K562 (cell line): ENCODE results near the gene TTLL10. TPM values are rescaled to one million over a fixed set of nuclear protein-coding genes. Genes with fewer than 3 reads are reported as not detected.

Experiments
- ATAC-seq: fragments of 200-7000 bp; cut with Tn5 transposase; 3 replicates; pipeline ENCODE4 v1.9.1; 2020; ENCODE audit warnings: moderate library complexity
- BruUV-seq: library from RNA; stranded (reverse); fragments of 400-500 nt; replicated peaks from 2 replicates; lab custom pipeline; 2021; lab: Mats Ljungman, UMichigan
- CTCF ChIA-PET: fragments of 300-600 bp; formaldehyde crosslinking; extraction: SDS; loops from one replicate; lab custom pipeline; 2021; ENCODE audit warnings: low intra/inter-chr PET ratio; lab: Yijun Ruan, JAX
- POLR2A ChIA-PET: fragments of 300-600, 350-650 bp; sonication (Branson Sonifier 250); formaldehyde crosslinking; extraction: SDS; loops from one replicate; lab custom pipeline; 2021; ENCODE audit warnings: antibody characterized with exemption, inconsistent platforms; lab: Yijun Ruan, JAX
- DNase-seq, 4 experiments: peaks; one replicate each; pipeline versions ENCODE4 v3.0.0 to v3.0.0-alpha.2; 2011 to 2018; ENCODE audit warnings: low spot score in 3 of 4, mixed read lengths in 3 of 4; ENCODE audit errors: extremely low read depth in 1 of 4
- FAIRE-seq: peaks from 2 replicates; lab custom pipeline; 2011; peaks lifted over from hg19 to GRCh38; lab: Jason Lieb, UNC
- H2AFZ ChIP-seq: 2 replicates; pipeline ENCODE4 v1.6.0; 2011; ENCODE audit warnings: low read depth, low read length, control low read depth, inconsistent platforms
- H3K27ac ChIP-seq: fragments of 200-600 bp; 3 replicates; pipeline ENCODE4 v1.8.0; 2011; ENCODE audit warnings: low read depth, mild to moderate bottlenecking, control low read depth, inconsistent platforms, low read length, moderate library complexity, mixed read lengths; ENCODE audit errors: extremely low read depth
- H3K27me3 ChIP-seq, 2 experiments: fragments of 300-600 bp in 1 of 2; 2 replicates in 1 of 2; 3 replicates in 1 of 2; pipeline versions ENCODE4 v1.6.0 to v1.8.0; 2011; ENCODE audit warnings: inconsistent platforms in 2 of 2, low read length in 2 of 2, mild to moderate bottlenecking in 1 of 2, mixed read lengths in 1 of 2, moderate library complexity in 1 of 2; ENCODE audit not compliant: control insufficient read depth in 2 of 2, insufficient read depth in 2 of 2
- H3K36me3 ChIP-seq: fragments of 300-600 bp; 3 replicates; pipeline ENCODE4 v1.8.0; 2011; ENCODE audit warnings: mild to moderate bottlenecking, low read length, inconsistent platforms; ENCODE audit not compliant: control insufficient read depth, insufficient read depth
- H3K4me1 ChIP-seq, 2 experiments: fragments of 200-600 bp in 1 of 2; replicated peaks in 1 of 2; 2 replicates in 1 of 2; 3 replicates in 1 of 2; pipeline versions ENCODE4 v1.5.1 to v1.8.0; 2011; ENCODE audit warnings: inconsistent platforms in 2 of 2, low read length in 2 of 2, mild to moderate bottlenecking in 1 of 2, mixed read lengths in 1 of 2, moderate library complexity in 1 of 2; ENCODE audit not compliant: control insufficient read depth in 2 of 2, insufficient read depth in 2 of 2
- H3K4me2 ChIP-seq: 2 replicates; pipeline ENCODE4 v1.6.1; 2011; ENCODE audit warnings: low read length, control low read depth, inconsistent platforms, mixed read lengths; ENCODE audit not compliant: insufficient read depth
- H3K4me3 ChIP-seq: fragments of 200-600 bp; sonication (generic), shearing (Covaris generic); 2 replicates; pipeline ENCODE4 v1.5.1; 2016; ENCODE audit warnings: control low read depth, inconsistent platforms
- H3K79me2 ChIP-seq: fragments of 200-600 bp; 3 replicates; pipeline ENCODE4 v1.8.0; 2011; ENCODE audit warnings: low read length, inconsistent platforms; ENCODE audit not compliant: control insufficient read depth, insufficient read depth
- H3K9ac ChIP-seq, 2 experiments: 2 replicates each; pipeline versions ENCODE4 v1.6.0 to v1.6.1; 2011; ENCODE audit warnings: low read depth in 2 of 2, low read length in 2 of 2, control low read depth in 1 of 2, inconsistent platforms in 1 of 2, mild to moderate bottlenecking in 1 of 2, mixed read lengths in 1 of 2; ENCODE audit not compliant: insufficient read depth in 1 of 2
- H3K9me1 ChIP-seq: one replicate; pipeline ENCODE4 v1.6.0; 2011; ENCODE audit warnings: inconsistent platforms, mild to moderate bottlenecking, low read length, moderate library complexity; ENCODE audit not compliant: control insufficient read depth, insufficient read depth
- H3K9me3 ChIP-seq: replicated peaks from 2 replicates; pipeline ENCODE4 v1.5.1; 2011; ENCODE audit warnings: low read depth, low read length, inconsistent platforms; ENCODE audit not compliant: control insufficient read depth, insufficient read depth
- H4K20me1 ChIP-seq: replicated peaks from 2 replicates; pipeline ENCODE4 v1.6.1; 2011; ENCODE audit warnings: low read length, inconsistent platforms, mixed read lengths; ENCODE audit not compliant: control insufficient read depth, insufficient read depth
- ADNP ChIP-seq: fragments of 200-800 bp; sonication (Bioruptor generic); IDR thresholded peaks from 2 replicates; pipeline ENCODE4 v1.6.1; 2016; ENCODE audit warnings: missing genetic modification characterization, missing compliant biosample characterization
- BRD4 ChIP-seq: fragments of 200-600 bp; sonication (generic); IDR thresholded peaks from 2 replicates; pipeline ENCODE4 v1.6.1; 2017; ENCODE audit warnings: inconsistent platforms
- FOXK1 ChIP-seq: sonication (generic); formaldehyde crosslinking; IDR thresholded peaks from 2 replicates; pipeline ENCODE4 v1.8.0; 2022; ENCODE audit warnings: missing genetic modification reagents, mild to moderate bottlenecking, borderline replicate concordance
- MYC ChIP-seq, 2 experiments: fragments of 250-450 bp in 1 of 2; sonication (Bioruptor Pico) in 1 of 2; IDR thresholded peaks; 2 replicates each; pipeline versions ENCODE4 v1.5.1 to v1.6.1; 2012 to 2021; ENCODE audit warnings: low read depth in 2 of 2, borderline replicate concordance in 1 of 2, improper control_type of control experiment in 1 of 2, low read length in 1 of 2, mild to moderate bottlenecking in 1 of 2, moderate library complexity in 1 of 2
- ZNF146 ChIP-seq: IDR thresholded peaks from one replicate; pipeline ENCODE4 v1.6.1; 2018; ENCODE audit warnings: missing compliant biosample characterization; ENCODE audit not compliant: unreplicated experiment
- WGBS: fragments of 100-300 bp; shearing (Covaris generic); methylation state at CpG from one replicate; pipeline ENCODE4 v1.1.6; 2016; ENCODE audit warnings: low coverage, mixed read lengths; ENCODE audit not compliant: insufficient coverage; ENCODE audit errors: missing lambda C conversion rate; 5-methylcytosine and 5-hydroxymethylcytosine counted together
- in situ Hi-C: fragments of 300-500 bp; cut with MboI; formaldehyde crosslinking; loops from 4 replicates; pipeline ENCODE4 v1.15.0; 2018; ENCODE audit warnings: inconsistent platforms, mixed read lengths
- intact Hi-C: fragments of 100-400 bp; cut with micrococcal nuclease; formaldehyde crosslinking; loops from 2 replicates; pipeline ENCODE4 v1.14.2; 2022
- polyA plus RNA-seq, 8 experiments: library from polyadenylated mRNA; depleted of rRNA in 4 of 8; stranded (reverse) in 5 of 8; unstranded in 3 of 8; fragments of >200 nt; fragmentation: Nextera tagmentation in 2 of 8; fragmentation: Illumina TruSeq in 1 of 8; extraction: Ambion mirVana in 2 of 8; extraction: Trizol in 1 of 8; gene quantifications; 2 replicates each; pipeline versions ENCODE4 v1.2.1 to v1.2.3, GENCODE V29; 2011 to 2014; ENCODE audit warnings: inconsistent platforms in 1 of 8, missing spikeins in 1 of 8
- total RNA-seq, 7 experiments: library from RNA; depleted of rRNA in 6 of 7; stranded (reverse); fragments of >200 nt in 6 of 7; fragmentation: Illumina TruSeq in 2 of 7; extraction: Trizol in 2 of 7; gene quantifications; 2 replicates each; pipeline versions ENCODE4 v1.2.1 to v1.2.3, GENCODE V29; 2011 to 2021; ENCODE audit warnings: low replicate concordance in 1 of 7
- TF ChIP-seq, protein P1 (sequence below): sonication (generic); formaldehyde crosslinking; IDR thresholded peaks from 2 replicates; pipeline ENCODE4 v1.8.1; 2022; ENCODE audit warnings: missing genetic modification reagents
- TF ChIP-seq, protein P2 (sequence below), 2 experiments: fragments of 450-650 bp; IDR thresholded peaks; 2 replicates each; pipeline ENCODE4 v1.6.1; 2018; ENCODE audit warnings: mild to moderate bottlenecking in 2 of 2, low read depth in 1 of 2; ENCODE audit not compliant: partially characterized antibody in 2 of 2

The TTLL10 gene
- total and polyA plus RNA-seq, 9 of the 15 experiments (the other 6 are each of a cell fraction or from before 2014, with no cell fraction given), result not detected

GRCh38 chr1:1153874-1154273 lies 19.8 kb upstream of the TTLL10 start:
- H3K27me3 ChIP-seq, result peaks cover 7 to 15% of the 10 kb centered on the region in 2 experiments; a peak in 2 of 5 replicates
- in situ Hi-C loops, result no loop called here
- no peak overlapping the region for H3K9ac ChIP-seq
- no peaks in the 10 kb centered on the region for H3K79me2 ChIP-seq
- no peak overlapping the region for H2AFZ ChIP-seq
- POLR2A ChIA-PET, result interaction anchor here (0.5 to 1.0 kb wide), 2 partner anchors 22 to 528 kb away, joined by 3 to 4 read pairs; no protein-coding TSS in a partner anchor
- no peak for DNase-seq
- H4K20me1 ChIP-seq, result peaks cover 2% of the 10 kb centered on the region; the same call in 1 of the 2 replicates
- BruUV-seq, result no TSS peak
- no peaks in the 10 kb centered on the region for H3K9me3 ChIP-seq
- H3K4me3 ChIP-seq, result no peak overlapping the region
- CTCF ChIA-PET, result no interaction called here
- ATAC-seq, result no peak
- H3K36me3 ChIP-seq, result no peaks in the 10 kb centered on the region
- H3K4me1 ChIP-seq, result peaks cover 25 to 58% of the 10 kb centered on the region in 2 experiments
- intact Hi-C loops, result no loop called here
- H3K4me2 ChIP-seq, result no peak overlapping the region
- no peak for FAIRE-seq
- 24% methylated on average over 4 of the region's 4 CpGs for WGBS
- no peak overlapping the region for H3K27ac ChIP-seq
- H3K9me1 ChIP-seq, result no peaks in the 10 kb centered on the region
- TF ChIP-seq MYC (IDR thresholded peaks at IDR 0.05; ENCODE audit: low read depth, low read length) (no peak), MYC (CRISPR knock-in tag; IDR thresholded peaks at IDR 0.05; ENCODE audit: borderline replicate concordance, low read depth) (no peak), ADNP (tag) (no peak), ZNF146 (CRISPR knock-in tag) (no peak), BRD4 (no peak), FOXK1 (CRISPR knock-in tag) (no peak)
- TF ChIP-seq, protein P1, sequence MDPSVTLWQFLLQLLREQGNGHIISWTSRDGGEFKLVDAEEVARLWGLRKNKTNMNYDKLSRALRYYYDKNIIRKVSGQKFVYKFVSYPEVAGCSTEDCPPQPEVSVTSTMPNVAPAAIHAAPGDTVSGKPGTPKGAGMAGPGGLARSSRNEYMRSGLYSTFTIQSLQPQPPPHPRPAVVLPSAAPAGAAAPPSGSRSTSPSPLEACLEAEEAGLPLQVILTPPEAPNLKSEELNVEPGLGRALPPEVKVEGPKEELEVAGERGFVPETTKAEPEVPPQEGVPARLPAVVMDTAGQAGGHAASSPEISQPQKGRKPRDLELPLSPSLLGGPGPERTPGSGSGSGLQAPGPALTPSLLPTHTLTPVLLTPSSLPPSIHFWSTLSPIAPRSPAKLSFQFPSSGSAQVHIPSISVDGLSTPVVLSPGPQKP, result no peak
- TF ChIP-seq, protein P2, sequence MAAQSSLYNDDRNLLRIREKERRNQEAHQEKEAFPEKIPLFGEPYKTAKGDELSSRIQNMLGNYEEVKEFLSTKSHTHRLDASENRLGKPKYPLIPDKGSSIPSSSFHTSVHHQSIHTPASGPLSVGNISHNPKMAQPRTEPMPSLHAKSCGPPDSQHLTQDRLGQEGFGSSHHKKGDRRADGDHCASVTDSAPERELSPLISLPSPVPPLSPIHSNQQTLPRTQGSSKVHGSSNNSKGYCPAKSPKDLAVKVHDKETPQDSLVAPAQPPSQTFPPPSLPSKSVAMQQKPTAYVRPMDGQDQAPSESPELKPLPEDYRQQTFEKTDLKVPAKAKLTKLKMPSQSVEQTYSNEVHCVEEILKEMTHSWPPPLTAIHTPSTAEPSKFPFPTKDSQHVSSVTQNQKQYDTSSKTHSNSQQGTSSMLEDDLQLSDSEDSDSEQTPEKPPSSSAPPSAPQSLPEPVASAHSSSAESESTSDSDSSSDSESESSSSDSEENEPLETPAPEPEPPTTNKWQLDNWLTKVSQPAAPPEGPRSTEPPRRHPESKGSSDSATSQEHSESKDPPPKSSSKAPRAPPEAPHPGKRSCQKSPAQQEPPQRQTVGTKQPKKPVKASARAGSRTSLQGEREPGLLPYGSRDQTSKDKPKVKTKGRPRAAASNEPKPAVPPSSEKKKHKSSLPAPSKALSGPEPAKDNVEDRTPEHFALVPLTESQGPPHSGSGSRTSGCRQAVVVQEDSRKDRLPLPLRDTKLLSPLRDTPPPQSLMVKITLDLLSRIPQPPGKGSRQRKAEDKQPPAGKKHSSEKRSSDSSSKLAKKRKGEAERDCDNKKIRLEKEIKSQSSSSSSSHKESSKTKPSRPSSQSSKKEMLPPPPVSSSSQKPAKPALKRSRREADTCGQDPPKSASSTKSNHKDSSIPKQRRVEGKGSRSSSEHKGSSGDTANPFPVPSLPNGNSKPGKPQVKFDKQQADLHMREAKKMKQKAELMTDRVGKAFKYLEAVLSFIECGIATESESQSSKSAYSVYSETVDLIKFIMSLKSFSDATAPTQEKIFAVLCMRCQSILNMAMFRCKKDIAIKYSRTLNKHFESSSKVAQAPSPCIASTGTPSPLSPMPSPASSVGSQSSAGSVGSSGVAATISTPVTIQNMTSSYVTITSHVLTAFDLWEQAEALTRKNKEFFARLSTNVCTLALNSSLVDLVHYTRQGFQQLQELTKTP (IDR thresholded peaks at IDR 0.05; ENCODE audit: low read depth in 1 of 2, partially characterized antibody in 2 of 2), result no peak
